Measurements from ENCODE around the gene HEATR5B. TPM values are rescaled to one million over a fixed set of nuclear protein-coding genes. Genes with fewer than 3 reads are reported as not detected.

HEATR5B gene
- total and polyA plus RNA-seq, 11 donors, result 6.7 to 22.8 (median 17.9) TPM

DNA sequence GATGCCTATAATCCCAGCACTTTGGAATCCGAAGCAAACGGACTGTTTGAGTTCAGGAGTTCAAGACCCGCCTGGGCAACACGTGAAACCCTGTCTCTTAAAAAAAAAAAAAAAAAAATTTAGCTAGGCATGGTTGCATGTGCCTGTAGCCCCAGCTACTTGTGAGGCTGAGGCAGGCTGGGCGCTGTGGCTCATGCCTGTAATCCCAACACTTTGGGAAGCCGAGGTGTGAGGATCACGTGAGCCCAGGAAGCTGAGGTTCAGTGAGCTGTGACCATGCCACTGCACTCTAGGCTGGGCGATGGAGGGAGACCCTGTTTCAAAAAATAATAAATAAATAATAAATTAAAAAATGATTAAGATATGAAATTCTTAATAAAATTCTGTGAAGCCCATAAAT is 108.9 kb downstream of the HEATR5B start:
- H3K36me3 ChIP-seq, result peaks cover 0 to 18% (median 13%) of the 10 kb centered on the region in 9 donors
- no peak for DNase-seq
- intact Hi-C loops (cut with DNase I), result no loop called here
- ATAC-seq, result peak in 3 of 4 donors; percentile 39 to 45 (median 40)
- peaks cover 0 to 4% (median 0%) of the 10 kb centered on the region in 12 donors for H3K9me3 ChIP-seq
- H3K4me3 ChIP-seq, result no peak overlapping the region
- H3K4me1 ChIP-seq, result peaks cover 0 to 16% (median 4%) of the 10 kb centered on the region in 12 donors
- TF ChIP-seq POLR2A (IDR thresholded peaks at IDR 0.05), result no peak
- TF ChIP-seq CTCF (IDR thresholded peaks at IDR 0.05), result no peak
- H3K27ac ChIP-seq, result peak overlapping the region in 9 of 12 donors; percentile 6 to 77 (median 51)
- WGBS, 4 donors, result 81 to 87% (median 85%) methylated on average over 8 of the region's 8 CpGs
- no peaks in the 10 kb centered on the region for H3K27me3 ChIP-seq

- DNase-seq, result no peak
- no peaks in the 10 kb centered on the region for H3K27me3 ChIP-seq
- no peak for TF ChIP-seq CTCF (IDR thresholded peaks at IDR 0.05)
- peak in 1 of 2 donors; percentile 12 for TF ChIP-seq POLR2A (IDR thresholded peaks at IDR 0.05)
- no peak overlapping the region for H3K4me3 ChIP-seq
- peaks cover 0 to 3% (median 0%) of the 10 kb centered on the region in 9 donors for H3K36me3 ChIP-seq
- H3K4me1 ChIP-seq, result peaks cover 0 to 16% (median 4%) of the 10 kb centered on the region in 12 donors
- peak; percentile 62 to 77 (median 68) for ATAC-seq
- WGBS, 4 donors, result 24 to 30% (median 28%) methylated on average over 2 of the region's 2 CpGs
- peak overlapping the region in 9 of 12 donors; percentile 8 to 62 (median 31) for H3K27ac ChIP-seq
- peaks cover 0 to 1% (median 0%) of the 10 kb centered on the region in 12 donors for H3K9me3 ChIP-seq
- intact Hi-C loops (cut with DNase I), result no loop called here
Observed at GRCh38 chr2:36973320-36973719, 110.9 kb downstream of the HEATR5B start.

DNA sequence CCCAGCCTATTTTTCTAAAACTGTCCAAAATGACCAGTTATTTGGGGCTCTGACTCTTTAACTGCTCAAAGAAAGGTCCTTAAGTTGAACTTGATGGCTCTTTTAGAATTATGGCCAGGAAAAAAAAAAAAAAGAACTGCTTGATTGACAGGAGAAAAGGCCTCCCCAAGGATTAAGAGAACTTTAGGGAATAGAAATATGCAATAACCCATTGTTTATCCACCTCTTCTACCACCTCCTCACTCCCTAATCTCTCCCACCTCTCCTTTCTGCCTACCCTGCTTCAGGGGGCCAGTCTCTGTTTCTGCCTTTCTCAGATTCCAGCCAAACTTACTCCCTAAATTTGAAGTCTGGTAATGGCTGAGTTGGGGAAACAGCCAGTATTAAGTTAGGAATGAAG is 112.2 kb downstream of the HEATR5B start:
- no peak for ATAC-seq
- Histone ChIP-seq H3K4me3 (no peak overlapping the region), H3K36me3 (no peaks in the 10 kb centered on the region), H3K27me3 (no peaks in the 10 kb centered on the region), H3K4me1 (peaks cover 0 to 27% (median 14%) of the 10 kb centered on the region in 12 donors), H3K27ac (no peak overlapping the region), H3K9me3 (no peaks in the 10 kb centered on the region)
- intact Hi-C loops (cut with DNase I), result no loop called here
- TF ChIP-seq CTCF (IDR thresholded peaks at IDR 0.05) (no peak), POLR2A (IDR thresholded peaks at IDR 0.05) (no peak)
- no peak for DNase-seq

GRCh38 chr2:36967236-36967876 is 116.8 kb downstream of the HEATR5B start:
- no peaks in the 10 kb centered on the region for H3K27me3 ChIP-seq
- peaks cover 0 to 10% (median 0%) of the 10 kb centered on the region in 9 donors for H3K36me3 ChIP-seq
- H3K9me3 ChIP-seq, result no peaks in the 10 kb centered on the region
- intact Hi-C loops (cut with DNase I), result loop anchor here in 3 of 10 donors (2.0 to 5.0 kb wide), 2 partner anchors 53 to 55 kb away; no protein-coding TSS in a partner anchor
- ATAC-seq, result no peak
- H3K4me1 ChIP-seq, result peaks cover 0 to 41% (median 32%) of the 10 kb centered on the region in 12 donors
- peak overlapping the region; percentile 49 to 100 (median 92) for H3K27ac ChIP-seq
- WGBS, 4 donors, result 12 to 27% (median 19%) methylated on average over 15 of the region's 15 CpGs
- H3K4me3 ChIP-seq, result peak overlapping the region; percentile 58 to 100 (median 86)
- DNase-seq, result no peak
- TF ChIP-seq POLR2A (IDR thresholded peaks at IDR 0.05), result no peak
- TF ChIP-seq CTCF (IDR thresholded peaks at IDR 0.05), result no peak
